Effector memory CD4-positive, alpha-beta T cell (primary cell): ENCODE results near the gene TLE4.

Source experiments
- DNase-seq, 3 donors: peaks; one replicate each; pipeline ENCODE4 v3.0.0-alpha.2; 2020
- H3K27ac ChIP-seq: 2 replicates; pipeline ENCODE4 v1.7.0; 2013; ENCODE audit warnings: mild to moderate bottlenecking, low read length, moderate library complexity; ENCODE audit not compliant: insufficient read depth, poor library complexity, severe bottlenecking
- H3K27me3 ChIP-seq: replicated peaks from 2 replicates; pipeline ENCODE4 v1.7.0; 2013; ENCODE audit warnings: mild to moderate bottlenecking, low read length; ENCODE audit not compliant: insufficient read depth, control insufficient read depth, poor library complexity, severe bottlenecking
- H3K36me3 ChIP-seq: 2 replicates; pipeline ENCODE4 v1.7.0; 2013; ENCODE audit warnings: mild to moderate bottlenecking, low read length, moderate library complexity; ENCODE audit not compliant: control insufficient read depth, insufficient read depth
- H3K4me1 ChIP-seq: 2 replicates; pipeline ENCODE4 v1.7.0; 2013; ENCODE audit warnings: low read length, mild to moderate bottlenecking; ENCODE audit not compliant: control insufficient read depth, insufficient read depth, poor library complexity, severe bottlenecking
- H3K4me3 ChIP-seq: 2 replicates; pipeline ENCODE4 v1.7.0; 2013; ENCODE audit warnings: low read length, low read depth, mild to moderate bottlenecking; ENCODE audit not compliant: insufficient read depth, poor library complexity, severe bottlenecking
- H3K9me3 ChIP-seq: 2 replicates; pipeline ENCODE4 v1.7.0; 2013; ENCODE audit warnings: mild to moderate bottlenecking, low read length, moderate library complexity; ENCODE audit not compliant: control insufficient read depth

The TLE4 gene

DNA sequence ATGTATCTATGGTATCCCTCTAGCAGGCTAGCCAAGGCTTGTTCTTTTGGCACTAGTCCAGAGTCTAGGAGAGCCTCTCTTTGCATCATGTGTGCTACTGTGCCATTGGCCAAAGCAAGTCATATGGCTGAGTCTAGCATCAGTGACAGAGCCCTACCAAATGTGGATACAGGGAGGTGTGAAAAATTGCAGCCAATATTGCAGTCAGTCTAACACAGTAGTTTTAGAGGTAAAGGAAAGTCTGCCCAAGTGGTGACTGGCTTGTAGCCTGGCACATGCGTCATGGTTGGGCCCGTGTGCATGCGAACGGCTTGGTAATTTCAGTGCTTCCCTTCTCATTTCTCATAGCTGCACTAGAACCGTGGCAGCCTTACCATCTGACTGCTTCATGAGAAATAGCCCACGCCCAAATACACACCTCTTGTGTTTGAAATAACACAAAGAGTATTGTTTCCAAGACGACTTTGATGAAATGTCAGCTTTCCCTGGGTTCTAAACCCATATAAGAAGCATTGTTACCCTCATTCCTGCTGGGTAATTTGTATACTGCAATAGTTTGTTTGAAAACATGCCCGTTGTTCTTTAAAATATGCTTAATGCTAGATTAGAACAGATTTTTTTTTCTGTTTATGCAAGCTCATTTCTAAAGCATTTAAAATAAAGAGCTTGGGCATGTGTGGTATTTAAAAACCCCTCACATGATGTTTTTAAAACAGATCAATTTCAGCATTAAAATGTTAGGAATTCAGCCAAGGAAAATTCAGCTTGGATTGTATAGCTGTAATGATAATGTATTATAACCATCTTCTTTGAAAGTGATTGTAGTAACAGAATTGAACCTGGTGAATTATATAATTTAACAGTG, 113.2 kb downstream of the TLE4 start:
- no peaks in the 10 kb centered on the region for H3K4me1 ChIP-seq
- H3K27ac ChIP-seq, result no peak overlapping the region

DNA sequence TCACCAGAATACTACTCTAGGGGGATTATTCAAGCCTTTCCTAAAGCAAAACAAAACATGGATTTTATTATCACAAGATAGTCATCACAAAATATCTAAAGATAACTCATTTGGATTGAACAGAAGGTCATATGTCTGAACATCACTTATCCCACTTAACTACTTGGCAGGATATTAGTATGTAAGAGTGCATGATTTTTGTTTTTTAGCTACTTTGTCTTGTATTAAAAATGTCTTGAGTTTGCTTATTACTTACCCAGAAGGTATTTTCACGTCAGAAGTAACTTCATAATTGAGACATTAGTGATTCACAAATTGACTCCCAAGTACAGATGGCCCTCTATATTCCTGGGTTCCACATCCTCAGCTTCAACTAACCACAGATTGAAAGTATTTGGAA, 113.8 kb downstream of the TLE4 start:
- H3K27ac ChIP-seq, result no peak overlapping the region
- no peak overlapping the region for H3K4me3 ChIP-seq
- no peaks in the 10 kb centered on the region for H3K36me3 ChIP-seq
- DNase-seq, result no peak
- H3K4me1 ChIP-seq, result no peaks in the 10 kb centered on the region
- H3K9me3 ChIP-seq, result no peaks in the 10 kb centered on the region
- no peaks in the 10 kb centered on the region for H3K27me3 ChIP-seq

More for the DNA sequence above, 113.2 kb downstream of the TLE4 start:
- Histone ChIP-seq H3K36me3 (no peaks in the 10 kb centered on the region), H3K9me3 (no peaks in the 10 kb centered on the region), H3K4me3 (no peak overlapping the region), H3K27me3 (no peaks in the 10 kb centered on the region)
- DNase-seq, result no peak

DNA sequence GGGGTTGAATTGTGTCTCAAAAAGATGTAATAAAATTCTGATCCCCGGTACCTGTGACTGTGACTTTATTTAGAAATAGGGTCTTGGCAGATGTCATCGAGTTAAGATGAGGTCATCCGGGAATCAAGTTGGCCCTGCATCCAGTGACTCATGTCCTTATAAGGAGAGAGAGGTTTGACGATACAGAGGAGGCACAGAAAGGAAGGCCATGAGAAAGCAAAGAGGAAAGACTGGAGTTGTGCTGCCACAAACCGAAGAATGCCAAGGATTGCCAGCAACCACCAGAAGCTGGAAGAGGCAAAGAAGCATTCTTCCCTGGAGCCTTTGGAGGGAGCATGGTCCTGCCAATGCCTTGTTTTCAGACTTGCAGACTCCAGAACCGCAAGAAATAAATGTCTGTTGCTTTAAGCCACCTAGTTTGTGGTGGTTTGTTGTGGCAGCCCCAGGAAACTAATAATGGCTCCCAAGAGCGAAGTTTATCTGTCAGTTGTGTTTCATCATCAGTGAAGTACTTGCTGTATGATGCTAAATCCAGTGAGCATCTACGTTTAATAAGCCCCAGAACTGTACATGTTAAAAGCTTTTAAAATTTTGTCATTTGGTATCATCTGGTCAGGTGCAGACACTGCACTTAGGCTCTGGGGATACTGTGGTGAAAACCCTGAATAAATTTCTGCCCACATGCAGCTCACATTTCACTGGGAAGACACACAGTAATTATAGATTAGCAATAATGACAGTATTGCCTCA, 114.8 kb downstream of the TLE4 start:
- Histone ChIP-seq H3K27me3 (no peaks in the 10 kb centered on the region), H3K9me3 (no peaks in the 10 kb centered on the region), H3K36me3 (no peaks in the 10 kb centered on the region), H3K4me3 (no peak overlapping the region), H3K27ac (no peak overlapping the region), H3K4me1 (no peaks in the 10 kb centered on the region)
- no peak for DNase-seq

GRCh38 chr9:79687131-79687447, 115.3 kb downstream of the TLE4 start:
- H3K4me1 ChIP-seq, result no peaks in the 10 kb centered on the region

DNA sequence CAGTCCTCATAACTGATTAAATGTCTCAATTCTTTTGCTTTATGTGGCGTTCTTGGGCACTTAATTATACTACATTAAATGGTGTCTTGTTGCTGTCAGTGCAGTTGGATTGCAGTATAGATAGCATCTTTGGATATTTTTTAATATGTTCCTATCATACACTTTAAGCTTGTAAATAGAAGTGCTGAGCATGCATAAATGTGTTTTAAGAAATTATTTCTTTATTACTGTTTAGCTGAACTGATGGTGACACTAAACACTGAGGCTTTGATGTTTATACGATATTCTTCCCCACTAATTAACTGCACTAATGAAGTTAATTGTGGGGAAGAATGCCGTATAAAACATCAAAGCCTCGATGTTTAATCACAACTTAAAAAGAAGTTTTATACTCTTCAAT, 116.6 kb downstream of the TLE4 start:
- no peak for DNase-seq
- no peaks in the 10 kb centered on the region for H3K9me3 ChIP-seq

More at GRCh38 chr9:79687131-79687447, 115.3 kb downstream of the TLE4 start:
- DNase-seq, result no peak
- no peaks in the 10 kb centered on the region for H3K27me3 ChIP-seq
- no peak overlapping the region for H3K4me3 ChIP-seq
- no peak overlapping the region for H3K27ac ChIP-seq
- no peaks in the 10 kb centered on the region for H3K9me3 ChIP-seq
- no peaks in the 10 kb centered on the region for H3K36me3 ChIP-seq

GRCh38 chr9:79689576-79689975, 117.8 kb downstream of the TLE4 start:
- no peaks in the 10 kb centered on the region for H3K9me3 ChIP-seq
- H3K27ac ChIP-seq, result no peak overlapping the region
- no peaks in the 10 kb centered on the region for H3K27me3 ChIP-seq
- no peak for DNase-seq
- H3K4me1 ChIP-seq, result no peaks in the 10 kb centered on the region
- H3K36me3 ChIP-seq, result no peaks in the 10 kb centered on the region
- no peak overlapping the region for H3K4me3 ChIP-seq

More for the DNA sequence above, 116.6 kb downstream of the TLE4 start:
- no peaks in the 10 kb centered on the region for H3K27me3 ChIP-seq
- H3K36me3 ChIP-seq, result no peaks in the 10 kb centered on the region
- H3K4me1 ChIP-seq, result no peaks in the 10 kb centered on the region
- no peak overlapping the region for H3K4me3 ChIP-seq
- H3K27ac ChIP-seq, result no peak overlapping the region

GRCh38 chr9:79691496-79691895, 119.7 kb downstream of the TLE4 start:
- no peak for DNase-seq
- Histone ChIP-seq H3K9me3 (no peaks in the 10 kb centered on the region), H3K4me3 (no peak overlapping the region), H3K36me3 (no peaks in the 10 kb centered on the region), H3K27ac (no peak overlapping the region), H3K27me3 (no peaks in the 10 kb centered on the region), H3K4me1 (peaks cover 11% of the 10 kb centered on the region)

DNA sequence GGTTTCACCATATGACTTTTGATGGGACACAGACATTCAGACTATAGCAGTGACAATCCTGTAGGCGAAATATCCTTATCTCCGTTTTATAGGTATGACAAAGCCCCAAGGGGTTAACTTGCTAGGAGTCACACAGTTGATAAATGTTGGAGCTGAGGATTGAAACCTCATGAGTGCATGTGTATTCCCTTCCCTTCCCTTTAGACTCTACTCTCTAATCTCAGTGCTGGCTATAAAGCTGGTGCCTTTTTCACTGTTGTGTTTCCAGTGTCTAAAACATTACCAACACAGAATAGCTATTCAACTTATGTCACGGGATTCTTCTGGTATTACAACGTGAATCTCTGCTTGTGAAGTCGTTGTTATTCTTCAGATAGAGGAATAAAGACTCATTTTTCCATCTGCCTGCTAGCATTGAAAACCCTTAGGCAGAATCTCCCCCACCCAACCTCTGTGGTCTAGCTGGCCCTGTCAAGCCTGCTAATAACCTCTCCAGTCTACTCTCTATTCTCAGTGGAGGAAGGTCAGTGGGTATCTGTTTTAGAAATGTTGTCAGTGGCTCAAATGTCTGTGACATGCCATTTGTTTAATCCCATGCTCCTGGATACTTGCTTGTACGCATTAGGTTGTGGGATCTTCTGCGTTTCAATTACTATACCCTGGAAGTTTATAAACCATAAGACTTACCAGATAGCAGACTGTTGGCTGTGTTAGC, 121.2 kb downstream of the TLE4 start:
- Histone ChIP-seq H3K27me3 (no peaks in the 10 kb centered on the region), H3K9me3 (no peaks in the 10 kb centered on the region), H3K36me3 (no peaks in the 10 kb centered on the region), H3K4me1 (peaks cover 11% of the 10 kb centered on the region), H3K27ac (no peak overlapping the region), H3K4me3 (no peak overlapping the region)
- no peak for DNase-seq

- DNase-seq, result no peak
- H3K27ac ChIP-seq, result no peak overlapping the region
- no peaks in the 10 kb centered on the region for H3K9me3 ChIP-seq
- H3K27me3 ChIP-seq, result no peaks in the 10 kb centered on the region
- H3K4me1 ChIP-seq, result peaks cover 11% of the 10 kb centered on the region
- H3K4me3 ChIP-seq, result no peak overlapping the region
- no peaks in the 10 kb centered on the region for H3K36me3 ChIP-seq
These were observed 122.0 kb downstream of the TLE4 start for GRCh38 chr9:79693750-79694149.

DNA sequence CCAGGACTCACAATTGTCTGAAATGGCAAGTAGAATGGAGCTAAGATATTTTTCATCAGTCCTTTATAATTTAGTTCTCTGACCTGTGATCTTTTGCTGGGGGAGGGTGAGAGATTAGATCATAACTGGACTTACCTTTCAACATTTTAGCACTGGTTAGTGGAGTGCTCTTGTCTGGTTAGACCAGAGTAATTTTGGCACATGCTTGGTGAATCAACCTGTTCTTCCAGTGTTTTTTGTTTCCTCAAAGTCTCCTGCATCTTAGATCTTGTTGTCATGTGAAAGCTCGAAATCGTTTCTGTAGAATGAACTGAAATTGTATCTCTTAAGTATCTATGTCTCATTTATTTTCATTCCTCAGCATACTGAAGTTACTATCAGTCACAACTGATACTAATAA, 122.4 kb downstream of the TLE4 start:
- no peaks in the 10 kb centered on the region for H3K36me3 ChIP-seq
- no peaks in the 10 kb centered on the region for H3K27me3 ChIP-seq
- no peak overlapping the region for H3K4me3 ChIP-seq
- no peak for DNase-seq
- H3K9me3 ChIP-seq, result no peaks in the 10 kb centered on the region
- H3K4me1 ChIP-seq, result peaks cover 11% of the 10 kb centered on the region
- H3K27ac ChIP-seq, result no peak overlapping the region
